ENCODE results near the gene MRPS15. TPM values are rescaled to one million over a fixed set of nuclear protein-coding genes. Genes with fewer than 3 reads are reported as not detected.

Gene MRPS15
- 82.3 and 109 TPM in 2 replicates for total RNA-seq

DNA sequence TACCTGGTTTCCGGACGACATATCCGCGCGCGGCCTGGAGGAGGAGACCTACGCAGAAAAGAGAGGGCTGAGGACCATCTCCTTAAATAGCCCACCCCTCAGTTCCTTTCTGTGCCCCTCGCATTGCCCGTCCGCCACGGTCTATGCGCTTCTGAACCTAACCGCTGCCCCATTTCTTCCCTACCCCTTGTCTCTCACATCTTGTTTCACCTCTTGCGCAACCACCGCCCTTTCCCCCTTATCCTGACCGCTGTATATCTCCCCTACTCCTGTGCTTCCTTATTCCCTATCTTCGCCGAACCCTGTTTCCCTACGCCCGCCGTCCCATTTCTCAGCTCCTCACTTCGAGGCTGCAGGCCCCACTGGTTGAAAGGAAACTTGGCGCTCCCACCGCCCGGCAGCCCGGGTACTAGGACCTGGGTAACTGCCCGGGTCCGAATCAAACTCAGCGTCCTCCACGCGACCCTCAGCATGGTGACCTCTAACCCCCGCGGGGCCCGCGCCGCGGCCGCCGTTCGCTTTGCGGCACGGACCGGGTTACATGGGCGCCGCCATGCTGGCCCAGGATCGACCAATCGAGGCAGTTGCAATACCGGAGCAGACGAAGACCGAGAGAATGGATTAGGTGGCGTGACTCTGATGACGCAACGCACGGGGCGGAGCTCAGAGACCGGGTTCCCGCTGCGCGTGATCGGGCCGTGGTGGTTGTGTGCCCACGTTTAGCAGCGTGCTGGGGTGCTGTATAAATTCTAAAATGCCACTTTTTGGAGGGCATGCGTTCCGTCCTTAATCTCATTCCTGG is at the start of gene MRPS15:
MRPS15 (minus strand) TSS at position 582 of the 802 bp plus-strand sequence; CDS start at position 473, 109 bp downstream.

DNA sequence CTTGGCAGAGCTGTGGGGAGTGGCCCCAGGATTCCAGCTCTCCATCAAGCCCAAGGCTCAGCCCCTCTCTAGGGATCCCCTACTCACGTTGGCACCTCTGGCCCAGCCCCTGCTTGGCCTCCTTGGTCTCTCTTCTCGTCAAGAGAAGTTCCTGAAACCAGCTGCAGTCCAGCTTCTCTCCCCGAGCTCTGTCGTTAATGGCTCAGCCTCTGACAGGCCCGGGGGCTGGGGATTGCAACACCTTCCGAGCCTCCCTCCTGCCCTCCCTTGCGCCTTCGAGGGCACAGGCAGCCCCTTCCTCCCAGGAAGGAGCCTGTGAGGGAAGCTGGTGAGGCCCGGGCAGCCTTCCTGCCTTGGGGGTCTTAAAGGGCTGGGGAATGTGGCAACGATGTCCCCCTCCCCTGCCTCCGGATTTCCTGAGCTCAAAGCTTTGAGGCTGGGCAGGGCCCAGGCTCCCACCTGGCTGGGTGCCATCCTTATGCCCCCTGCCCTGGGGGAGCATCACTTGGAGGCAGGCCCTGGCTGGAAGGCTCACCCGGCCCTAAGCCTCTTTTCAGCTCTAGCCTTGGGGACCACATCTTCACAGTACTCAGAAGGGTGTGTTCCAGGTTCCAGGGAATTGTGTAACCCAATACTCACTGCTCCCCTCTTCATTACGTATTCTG is 18.7 kb upstream of the MRPS15 start, which contains the start of gene CSF3R:
CSF3R (minus strand) TSS at position 190 of the 665 bp plus-strand sequence. CDS start 3,417 bp downstream, outside the sequence.

DNA sequence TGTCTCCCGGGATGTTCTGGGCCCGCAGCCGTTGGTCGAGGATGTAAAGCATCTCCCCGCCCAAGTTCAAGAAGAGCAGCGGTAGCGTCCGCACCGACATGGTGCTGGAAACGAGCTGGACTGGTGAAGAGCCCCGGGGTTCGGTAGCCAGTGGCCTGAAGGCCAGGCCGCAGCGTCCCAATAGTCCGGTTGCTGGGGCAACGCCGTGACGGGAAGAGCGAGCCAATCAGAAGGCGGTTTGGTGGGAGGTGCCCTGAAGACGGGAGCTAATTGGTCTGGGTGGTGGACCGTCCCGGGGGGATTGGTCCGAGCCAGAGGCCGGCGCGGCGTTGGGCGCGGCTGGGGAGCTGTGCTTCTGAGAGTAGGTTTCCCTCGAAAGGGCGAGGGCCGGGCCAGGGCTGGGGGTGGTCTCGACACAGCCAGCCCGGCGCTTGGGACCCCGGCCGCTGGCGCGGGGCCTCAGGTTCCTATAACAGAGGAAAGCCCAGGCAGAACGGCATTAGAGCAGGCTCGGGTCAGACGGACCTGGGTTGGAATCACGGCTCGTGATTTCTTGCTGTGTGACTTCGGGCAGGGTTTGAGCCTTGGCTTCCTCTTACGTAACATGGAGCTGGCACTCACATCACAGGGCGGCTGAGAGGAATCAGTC is 13.8 kb downstream of the MRPS15 start, which contains the start of gene OSCP1:
OSCP1 (minus strand) TSS at position 182 of the 649 bp plus-strand sequence; CDS start at position 100, 82 bp downstream.

Other genes with a start within 250 kb of the MRPS15 start
- 58.5 and 62.3 TPM in 2 replicates for gene THRAP3, start 239.9 kb downstream of the MRPS15 start, total RNA-seq
- 2.4 and 3.2 TPM in 2 replicates for gene SH3D21, start 158.0 kb downstream of the MRPS15 start, total RNA-seq
- gene EVA1B, start 140.7 kb downstream of the MRPS15 start, total RNA-seq, result 418 and 423 TPM in 2 replicates
- 11.7 and 21.9 TPM in 2 replicates for gene STK40, start 78.5 kb downstream of the MRPS15 start, total RNA-seq
- 33.2 and 38.2 TPM in 2 replicates for gene LSM10, start 66.5 kb downstream of the MRPS15 start, total RNA-seq
- 6.8 and 9.2 TPM in 2 replicates for gene OSCP1, start 13.9 kb downstream of the MRPS15 start, total RNA-seq
- not detected in 2 replicates for gene CSF3R, start 18.5 kb upstream of the MRPS15 start, total RNA-seq

Data from pericardium fibroblast (primary cell).